Renal cortex interstitium (tissue), 11 donors: Measurements from ENCODE around the gene TRIOBP. TPM values are rescaled to one million over a fixed set of nuclear protein-coding genes. Genes with fewer than 3 reads are reported as not detected.
A peak's percentile ranks its signal among the peaks of the same experiment; 100 is the strongest.
"Not testable (repeated sequence)": the region's sequence is repeated elsewhere in the genome, so short reads cannot be mapped to it uniquely, and the experiment has no call there.

Experiments
- DNase-seq, 11 donors: peaks; one replicate each; pipeline ENCODE4 v3.0.0-alpha.2; 2013; ENCODE audit warnings: low read depth in 9 of 11, low spot score in 4 of 11; ENCODE audit errors: extremely low read depth in 1 of 11
- polyA plus RNA-seq, 3 donors: library from polyadenylated mRNA; unstranded; fragments of 120-200 nt; gene quantifications; one replicate each; pipeline ENCODE4 v1.2.1, GENCODE V29; 2013; ENCODE audit not compliant: insufficient read length in 3 of 3

The TRIOBP gene
- polyA plus RNA-seq, 3 donors, result 57.5 to 80.8 (median 78.7) TPM

- peak in 8 of 11 donors; percentile 25 to 60 (median 44) for DNase-seq
Observed at GRCh38 chr22:37777122-37777687, 80.4 kb downstream of the TRIOBP start.

GRCh38 chr22:37778370-37779009 lies 81.6 kb downstream of the TRIOBP start:
- DNase-seq, result no peak

- DNase-seq, result no peak
Observed at GRCh38 chr22:37781434-37782059, 84.7 kb downstream of the TRIOBP start.

DNA sequence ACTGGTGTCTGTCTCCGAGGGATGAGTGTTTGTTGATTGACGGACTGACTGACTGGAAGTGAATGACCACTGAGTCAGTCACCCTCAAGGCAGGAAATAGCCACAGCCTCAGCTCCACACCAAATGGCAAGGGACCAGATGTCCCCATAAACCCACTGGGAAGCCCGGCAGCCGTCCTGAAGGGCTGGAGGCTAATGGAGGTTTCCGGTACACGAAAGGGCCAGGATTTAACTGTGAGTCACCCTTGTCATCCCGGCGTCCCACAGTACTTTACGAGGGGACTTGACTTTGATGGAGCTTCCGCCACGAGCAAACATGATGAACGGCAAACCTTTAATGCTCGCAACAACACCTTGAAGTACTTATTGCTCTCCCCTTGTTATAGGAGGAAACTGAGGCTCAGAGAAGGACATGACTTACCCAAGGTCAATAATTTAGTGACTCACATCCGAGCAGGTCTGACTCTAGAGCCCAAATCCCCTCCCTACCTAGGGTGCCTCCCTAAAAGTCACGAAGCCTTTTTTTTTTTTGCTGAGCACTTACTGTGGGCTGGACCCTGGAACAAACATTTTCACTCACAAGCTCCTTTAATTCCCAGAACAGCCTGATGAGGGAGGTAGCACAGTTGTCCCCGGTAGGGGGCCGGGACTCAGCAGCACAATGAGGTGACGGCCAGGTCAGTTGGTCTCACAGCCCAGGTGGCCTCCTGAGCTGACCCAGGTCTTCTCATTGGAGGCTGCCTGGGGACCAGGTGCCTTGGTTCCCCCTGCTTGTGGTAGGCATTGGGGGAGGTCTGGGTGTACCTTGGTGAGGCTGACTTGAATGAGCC lies 85.7 kb downstream of the TRIOBP start:
- no peak for DNase-seq

DNA sequence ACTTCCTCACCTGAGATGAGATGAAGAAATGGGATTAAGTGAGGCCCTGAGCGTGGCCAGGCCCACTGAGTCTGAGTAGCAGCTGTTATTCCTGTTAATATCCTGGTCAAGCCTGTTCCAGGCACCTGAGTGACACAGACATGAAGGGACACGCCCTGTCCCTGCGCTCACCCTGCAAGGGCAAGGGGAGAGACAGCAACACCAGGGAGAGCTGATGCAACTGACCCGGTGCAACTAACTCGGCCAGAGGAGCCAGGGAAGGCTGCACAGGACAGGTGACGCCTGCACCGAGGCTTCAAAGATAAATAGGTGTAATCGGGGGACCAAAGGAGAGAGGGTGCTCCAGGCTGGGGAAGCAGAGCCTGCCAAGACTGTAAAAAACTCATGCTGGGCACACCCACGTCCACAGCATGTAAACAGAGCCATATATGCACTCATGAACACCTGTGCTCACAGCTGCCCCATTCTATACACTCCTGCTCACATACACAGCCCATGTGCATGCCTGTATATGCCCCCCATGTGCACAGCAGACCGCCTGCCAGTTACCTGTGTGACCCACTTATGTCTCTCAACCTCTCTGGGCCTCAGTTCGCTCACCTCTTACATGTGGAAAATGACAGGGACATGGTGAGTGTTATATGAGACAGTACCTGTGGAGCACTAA lies 88.1 kb downstream of the TRIOBP start:
- DNase-seq, result no peak

DNA sequence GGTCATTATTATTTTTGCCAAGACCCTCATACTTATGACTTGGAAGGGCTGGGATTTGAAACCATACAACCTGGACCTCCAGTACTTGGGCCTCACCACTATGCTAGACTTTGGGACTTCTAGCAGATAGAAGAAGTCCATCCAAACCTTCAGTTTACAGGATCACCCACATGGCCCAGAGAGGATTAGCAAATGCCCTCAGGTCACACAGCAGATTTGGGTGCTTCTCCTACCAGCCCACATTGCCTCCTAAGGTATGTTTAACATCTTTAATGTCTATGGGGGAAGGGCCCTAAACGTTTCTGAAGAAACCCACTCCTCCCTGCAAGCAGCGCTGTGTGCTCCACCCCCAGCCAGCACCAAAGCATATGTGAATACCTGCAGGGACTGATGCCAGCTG lies 93.4 kb downstream of the TRIOBP start:
- DNase-seq, result no peak

GRCh38 chr22:37792494-37792893 lies 95.6 kb downstream of the TRIOBP start:
- DNase-seq, result no peak

GRCh38 chr22:37794376-37794775 lies 97.5 kb downstream of the TRIOBP start:
- no peak for DNase-seq

GRCh38 chr22:37796079-37796478 lies 99.2 kb downstream of the TRIOBP start:
- DNase-seq, result no peak

DNA sequence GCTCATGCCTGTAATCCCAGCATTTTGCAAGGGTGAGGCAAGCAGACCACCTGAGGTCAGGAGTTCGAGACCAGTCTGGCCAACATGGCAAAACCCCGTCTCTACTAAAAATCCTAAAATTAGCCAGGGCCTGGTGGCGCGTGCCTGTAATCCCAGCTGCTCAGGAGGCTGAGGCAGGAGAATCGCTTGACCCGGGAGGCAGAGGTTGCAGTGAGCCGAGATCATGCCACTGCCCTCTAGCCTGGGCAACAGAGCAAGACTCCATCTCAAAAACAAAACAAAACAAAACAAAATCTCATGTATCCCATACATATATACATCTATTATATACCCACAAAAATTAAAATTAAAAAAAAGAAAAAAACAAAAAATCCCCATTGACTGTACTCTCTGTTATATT lies 100.4 kb downstream of the TRIOBP start:
- not testable (repeated sequence) for DNase-seq

DNA sequence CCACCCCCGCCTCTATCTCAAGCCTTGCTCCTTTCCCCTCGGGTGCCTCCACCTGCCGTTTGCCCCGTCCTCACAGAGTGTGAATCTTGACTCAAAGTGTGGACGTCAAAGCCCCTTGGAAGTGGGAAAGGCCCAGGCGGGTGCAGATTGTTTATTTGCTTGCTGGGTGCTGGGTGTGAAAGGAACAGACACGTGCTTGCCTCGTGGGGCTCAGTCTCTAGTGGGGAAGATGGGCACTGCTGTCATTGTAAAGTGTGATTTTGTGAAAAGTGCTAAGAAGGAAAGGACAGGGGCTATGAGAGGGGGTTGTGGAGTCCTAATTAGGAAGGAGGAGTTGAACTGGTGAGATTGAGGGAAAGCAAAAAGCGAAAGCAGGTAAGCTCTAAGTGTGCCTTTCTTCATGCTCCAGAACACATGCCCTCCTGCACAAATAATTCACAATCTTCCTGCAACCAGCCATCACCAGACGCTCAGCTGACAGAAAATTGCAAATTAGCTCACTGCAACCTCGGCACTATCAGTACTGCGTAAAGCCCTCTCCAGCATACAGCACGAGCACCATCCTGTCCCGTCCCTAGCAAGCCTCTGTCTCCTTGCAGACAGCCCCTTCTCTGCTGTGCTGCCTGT lies 101.1 kb downstream of the TRIOBP start:
- DNase-seq, result no peak

DNA sequence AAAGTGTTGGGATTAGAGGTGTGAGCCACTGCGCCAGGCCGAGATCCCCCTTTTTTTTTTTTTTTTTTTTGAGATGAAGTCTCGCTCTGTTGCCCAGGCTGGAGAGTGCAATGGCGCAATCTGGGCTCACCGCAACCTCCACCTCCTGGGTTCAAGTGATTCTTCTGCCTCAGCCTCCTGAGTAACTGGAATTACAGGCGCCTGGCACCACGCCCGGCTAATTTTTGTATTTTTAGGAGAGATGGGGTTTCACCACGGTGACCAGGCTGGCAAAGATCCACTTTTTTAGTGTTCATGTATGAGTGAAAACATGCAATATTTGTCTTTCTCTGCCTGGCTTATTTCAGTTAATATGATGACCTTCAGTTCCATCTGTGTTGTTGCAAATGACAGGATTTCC lies 103.1 kb downstream of the TRIOBP start:
- not testable (repeated sequence) for DNase-seq

DNA sequence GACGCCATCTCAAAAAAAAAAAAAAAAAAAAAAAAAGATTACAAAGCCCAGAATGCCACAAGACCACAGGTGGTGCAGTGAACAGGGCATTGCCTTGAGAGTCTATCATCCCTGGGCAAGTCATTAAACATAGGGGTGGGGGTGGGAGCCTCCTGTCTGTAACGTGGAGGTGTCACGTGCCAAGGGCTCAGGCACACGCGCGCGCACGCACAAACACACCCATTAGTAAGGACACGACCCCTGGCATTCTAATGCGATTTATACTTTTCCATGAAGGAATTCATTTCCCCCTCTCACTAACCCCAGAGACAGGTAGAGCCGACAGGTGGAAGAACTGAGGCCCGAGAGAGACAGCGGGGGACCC lies 105.1 kb downstream of the TRIOBP start:
- DNase-seq, result no peak

DNA sequence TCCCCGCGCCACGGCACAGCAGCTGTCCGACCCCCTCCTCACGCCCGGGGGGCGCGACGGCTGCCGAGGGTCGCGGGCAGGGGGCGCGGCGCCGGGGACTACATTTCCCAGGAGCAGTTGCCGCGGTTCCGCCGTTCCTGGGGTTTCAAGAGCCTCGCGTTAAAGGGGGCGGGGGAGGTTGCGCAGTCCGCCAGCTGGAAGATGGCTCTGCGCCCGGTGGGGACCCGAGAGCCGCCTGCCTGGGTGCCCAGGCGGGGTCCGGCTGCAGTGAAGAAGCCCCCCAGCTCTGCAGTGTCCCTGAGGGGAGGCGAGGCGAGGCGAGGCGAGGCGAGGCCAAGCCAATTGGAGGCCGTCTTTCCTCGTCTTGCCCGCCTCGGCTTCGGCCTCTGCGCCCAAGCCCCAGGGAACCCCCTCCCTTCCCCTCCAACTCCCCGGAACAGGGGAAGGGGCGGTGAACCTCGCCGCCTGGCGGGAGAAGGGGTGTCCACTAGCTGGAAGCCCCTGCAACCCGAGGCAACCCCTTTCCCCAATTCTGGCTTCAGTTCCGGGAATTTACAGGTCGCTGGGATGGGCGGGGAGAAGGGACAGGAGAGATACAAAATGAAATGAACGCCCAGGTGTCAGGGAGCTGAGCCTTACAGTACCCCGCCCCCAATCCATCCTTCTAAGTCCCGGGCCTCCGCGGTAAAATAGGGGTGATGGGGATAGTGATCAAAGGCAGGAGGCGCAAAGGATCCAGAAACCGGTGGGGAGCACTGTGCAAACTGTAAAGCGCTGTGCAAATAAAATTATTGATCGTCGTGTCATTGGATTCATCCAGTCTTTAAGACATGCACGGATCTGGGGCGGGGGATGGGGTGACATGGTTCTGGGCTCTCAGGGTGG lies 105.7 kb downstream of the TRIOBP start:
- DNase-seq, result peak in 3 of 11 donors; percentile 64 to 72 (median 64)

GRCh38 chr22:37803195-37803638 lies 106.4 kb downstream of the TRIOBP start:
- peak in 1 of 11 donors; percentile 28 for DNase-seq

- DNase-seq, result no peak
Observed at GRCh38 chr22:37803639-37804351, 106.9 kb downstream of the TRIOBP start.

GRCh38 chr22:37804352-37804880 lies 107.6 kb downstream of the TRIOBP start:
- DNase-seq, result no peak
